ENCODE measurements around the gene TEX22.

Gene TEX22

DNA sequence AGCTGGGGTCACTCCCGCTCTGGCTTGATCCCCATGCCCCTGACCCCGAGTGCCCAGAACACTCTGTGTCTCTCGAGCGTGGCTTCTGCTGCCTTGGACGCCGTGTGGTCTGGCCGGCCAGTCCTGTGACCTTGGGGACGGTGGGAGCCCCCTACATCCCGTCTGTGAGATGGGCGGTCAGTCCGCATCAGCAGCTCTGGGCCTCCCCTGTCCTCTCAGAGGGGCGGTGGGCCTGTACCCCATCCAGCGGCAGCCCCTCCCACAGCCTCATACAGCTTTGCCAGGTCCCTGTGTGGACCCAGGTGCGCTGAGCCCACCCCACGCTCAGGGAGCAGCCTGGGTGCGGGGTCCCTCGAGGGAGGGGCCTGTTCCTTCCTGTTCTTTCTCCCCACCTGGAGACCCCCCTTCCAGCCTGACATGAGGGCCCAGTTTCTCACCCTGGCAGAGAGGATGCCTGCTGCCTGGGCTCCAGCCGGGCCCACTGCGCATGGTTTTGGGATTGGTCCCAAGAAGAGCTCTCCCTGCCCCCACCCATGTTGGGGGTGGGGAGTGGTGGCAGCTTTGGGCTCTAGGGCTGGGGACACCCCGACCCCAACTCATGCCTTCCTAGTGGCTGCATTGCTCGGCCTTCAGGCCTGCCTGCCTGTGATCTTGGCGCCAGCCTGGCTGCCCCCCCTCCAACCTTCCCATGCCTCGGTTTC lies 22.8 kb downstream of the TEX22 start:
- no peak for DNase-seq (ENCODE audit: low read depth in 2 of 2)

GRCh38 chr14:105421723-105422615 lies 23.6 kb downstream of the TEX22 start:
- DNase-seq (ENCODE audit: low read depth in 2 of 2): no peak

GRCh38 chr14:105422695-105423487 lies 24.6 kb downstream of the TEX22 start:
- no peak for DNase-seq (ENCODE audit: low read depth in 2 of 2)

DNA sequence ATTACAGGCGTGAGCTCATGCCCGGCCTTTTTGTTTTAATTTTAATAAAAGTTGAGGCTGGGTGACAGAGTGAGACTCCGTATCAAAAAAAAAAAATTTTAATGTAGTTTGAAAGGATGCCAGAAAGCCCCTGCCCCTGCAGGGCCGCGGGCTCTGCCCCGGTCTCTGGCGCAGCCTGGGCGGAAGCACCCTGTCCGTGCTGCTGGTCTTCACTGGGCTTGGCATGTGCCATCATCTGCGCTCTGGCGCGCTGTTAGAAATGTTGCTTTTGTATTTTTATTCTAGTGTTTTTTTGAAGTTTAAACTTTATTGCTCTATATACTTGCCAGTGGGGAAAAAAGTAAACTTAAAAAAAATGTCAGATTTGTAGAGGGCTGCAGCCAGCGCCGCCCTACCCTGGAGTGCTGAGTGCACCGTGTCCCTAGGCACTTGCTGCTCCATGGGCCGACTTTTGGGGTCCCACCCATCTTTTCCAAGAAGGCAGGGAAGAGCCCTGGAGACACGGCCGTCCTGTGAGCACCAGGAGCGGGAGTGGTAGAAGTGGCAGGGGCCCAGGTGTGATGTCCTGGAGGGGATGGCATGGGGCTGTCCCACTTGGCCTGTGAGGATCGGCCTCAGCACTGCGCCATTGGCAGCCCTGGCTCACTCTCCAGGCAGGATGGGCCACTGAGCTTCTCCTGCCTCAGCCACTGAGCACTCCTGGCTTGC lies 25.3 kb downstream of the TEX22 start:
- DNase-seq (ENCODE audit: low read depth in 2 of 2): no peak

GRCh38 chr14:105424861-105425260 lies 26.5 kb downstream of the TEX22 start:
- DNase-seq (ENCODE audit: low read depth in 2 of 2): no peak

GRCh38 chr14:105425823-105426247 lies 27.5 kb downstream of the TEX22 start:
- DNase-seq (ENCODE audit: low read depth in 2 of 2): no peak

DNA sequence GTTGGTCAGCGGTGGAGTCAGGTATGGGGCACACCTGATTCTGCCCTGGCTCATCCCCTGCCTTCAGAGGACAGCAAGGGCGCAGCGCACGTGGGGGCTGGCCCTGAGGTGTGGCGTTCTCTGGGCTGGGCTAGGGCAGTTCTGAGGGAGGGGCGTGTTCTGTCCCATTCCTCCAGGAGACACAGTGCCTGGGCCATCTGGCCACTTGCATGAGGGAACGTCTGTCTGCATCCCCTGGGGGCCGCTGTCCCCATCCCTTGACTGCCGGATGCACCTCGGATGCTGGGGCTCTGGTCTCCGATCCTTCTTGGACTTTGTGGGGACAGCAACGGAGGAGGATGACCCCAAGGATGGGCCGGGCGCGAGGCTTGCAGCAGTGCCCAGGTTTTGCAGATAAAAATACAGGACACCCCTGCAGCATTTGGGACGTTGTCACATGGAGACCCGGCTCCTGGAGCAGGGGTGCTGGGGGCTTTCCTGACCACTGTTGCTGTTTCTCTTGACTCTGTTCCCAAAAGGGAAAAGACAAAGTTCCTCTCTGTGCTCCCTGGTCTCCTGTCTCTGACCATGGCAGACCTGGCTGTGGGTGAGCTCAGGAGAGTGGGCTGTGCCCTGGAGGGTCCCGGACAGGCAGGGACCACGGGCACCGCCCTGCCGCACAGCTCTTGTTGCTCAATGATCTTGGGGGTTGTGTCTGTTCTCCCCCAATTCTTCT lies 28.2 kb downstream of the TEX22 start:
- no peak for DNase-seq (ENCODE audit: low read depth in 2 of 2)

GRCh38 chr14:105427412-105427811 lies 29.1 kb downstream of the TEX22 start:
- no peak for DNase-seq (ENCODE audit: low read depth in 2 of 2)

GRCh38 chr14:105427936-105428485 lies 29.7 kb downstream of the TEX22 start:
- no peak for DNase-seq (ENCODE audit: low read depth in 2 of 2)

- no peak for DNase-seq (ENCODE audit: low read depth in 2 of 2)
Observed at GRCh38 chr14:105430042-105430441, 31.7 kb downstream of the TEX22 start.

DNA sequence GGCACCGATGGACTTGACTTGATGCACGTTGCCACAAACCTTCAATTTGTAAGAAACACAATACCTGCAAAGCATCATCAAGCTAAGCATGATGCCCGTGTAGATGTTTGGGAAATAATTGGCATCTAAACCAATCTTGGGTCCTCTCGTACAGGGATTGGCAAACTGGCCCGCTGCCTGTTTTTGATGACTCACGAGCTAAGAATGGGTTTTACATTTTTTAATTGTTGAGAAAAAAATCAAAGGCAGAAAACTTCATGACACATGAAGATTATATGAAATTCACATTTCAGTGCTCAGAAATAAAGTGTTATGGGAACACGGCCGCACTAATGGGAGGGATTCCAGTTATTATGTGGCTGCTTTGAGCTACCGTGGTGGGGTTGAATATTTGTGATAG lies 32.2 kb downstream of the TEX22 start:
- no peak for DNase-seq (ENCODE audit: low read depth in 2 of 2)

DNA sequence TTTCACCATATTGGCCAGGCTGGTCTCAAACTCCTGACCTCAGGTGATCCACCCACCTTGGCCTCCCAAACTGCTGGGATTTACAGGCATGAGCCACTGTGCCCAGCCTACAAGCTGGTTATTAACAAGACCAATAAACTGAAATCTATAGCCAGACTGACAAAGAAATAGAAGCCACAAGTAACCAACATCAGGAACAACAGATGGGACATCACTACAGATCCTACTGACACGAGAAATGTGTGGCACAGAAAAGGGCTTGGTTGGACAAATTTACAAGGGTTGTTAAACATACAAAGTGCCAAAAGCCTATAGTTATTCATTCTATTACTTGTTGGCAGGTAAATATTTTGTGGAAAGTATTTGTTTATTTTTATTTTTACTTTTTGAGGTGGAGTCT lies 32.9 kb downstream of the TEX22 start:
- no peak for DNase-seq (ENCODE audit: low read depth in 2 of 2)

DNA sequence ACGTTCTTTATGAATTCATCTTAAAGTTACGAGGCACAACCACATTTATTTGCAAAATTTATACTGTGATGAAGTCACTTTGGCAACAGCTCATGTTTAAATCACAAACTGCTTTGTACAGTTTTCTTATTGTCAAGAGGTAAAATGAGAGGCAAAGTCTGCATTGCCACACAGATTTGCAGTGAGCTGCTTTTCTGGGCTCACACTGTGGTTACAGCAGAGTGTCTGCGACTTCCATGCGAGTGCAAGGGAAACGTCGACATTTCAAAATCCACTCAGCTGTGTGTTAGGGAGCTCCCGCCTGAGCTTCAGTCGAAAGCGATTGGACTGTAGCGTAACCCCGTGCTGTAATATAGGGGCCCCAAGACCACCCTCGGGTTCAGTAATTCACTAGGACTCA lies 34.3 kb downstream of the TEX22 start:
- DNase-seq (ENCODE audit: low read depth in 2 of 2): no peak

GRCh38 chr14:105433161-105433605 lies 34.8 kb downstream of the TEX22 start:
- DNase-seq (ENCODE audit: low read depth in 2 of 2): no peak

GRCh38 chr14:105436402-105436801 lies 38.1 kb downstream of the TEX22 start:
- DNase-seq (ENCODE audit: low read depth in 2 of 2): no peak

- no peak for DNase-seq (ENCODE audit: low read depth in 2 of 2)
Observed at GRCh38 chr14:105436891-105437722, 38.8 kb downstream of the TEX22 start.

- DNase-seq (ENCODE audit: low read depth in 2 of 2): no peak
Observed at GRCh38 chr14:105437723-105438500, 39.6 kb downstream of the TEX22 start.

GRCh38 chr14:105439179-105439578 lies 40.8 kb downstream of the TEX22 start:
- no peak for DNase-seq (ENCODE audit: low read depth in 2 of 2)

Data from stimulated activated CD4-positive, alpha-beta T cell treated with anti-CD3 and anti-CD28 coated beads, Interleukin-15, amount 100 ng/mL, for 48 hours (primary cell).